H9 (cell line): ENCODE data around the gene SACM1L. TPM values are rescaled to one million over a fixed set of nuclear protein-coding genes. Genes with fewer than 3 reads are reported as not detected.

ENCODE experiments used
- DNase-seq: peaks from one replicate; pipeline ENCODE4 v3.0.0-alpha.2; 2017
- H2AFZ ChIP-seq: one replicate; pipeline ENCODE4 v1.6.1; 2013; ENCODE audit warnings: mild to moderate bottlenecking, low read length, control low read depth, moderate library complexity
- H2AK5ac ChIP-seq: 2 replicates; pipeline ENCODE4 v1.6.1; 2013; ENCODE audit warnings: low read length, control low read depth, mixed read lengths; ENCODE audit not compliant: insufficient read length
- H2BK120ac ChIP-seq: one replicate; pipeline ENCODE4 v1.6.1; 2013; ENCODE audit warnings: low read depth, mild to moderate bottlenecking, low read length, control low read depth, inconsistent platforms; ENCODE audit not compliant: poor library complexity, severe bottlenecking
- H2BK12ac ChIP-seq: 2 replicates; pipeline ENCODE4 v1.6.1; 2013; ENCODE audit warnings: low read length, control low read depth, mixed read lengths, low read depth; ENCODE audit not compliant: insufficient read length
- H2BK15ac ChIP-seq: 2 replicates; pipeline ENCODE4 v1.6.1; 2013; ENCODE audit warnings: low read depth, low read length, control low read depth
- H2BK20ac ChIP-seq: one replicate; pipeline ENCODE4 v1.6.1; 2013; ENCODE audit warnings: low read depth, mild to moderate bottlenecking, low read length, control low read depth, inconsistent platforms; ENCODE audit not compliant: poor library complexity, severe bottlenecking
- H2BK5ac ChIP-seq: 2 replicates; pipeline ENCODE4 v1.6.1; 2013; ENCODE audit warnings: low read length, control low read depth, mixed read lengths; ENCODE audit not compliant: insufficient read length
- H3K14ac ChIP-seq: 2 replicates; pipeline ENCODE4 v1.6.1; 2013; ENCODE audit warnings: low read length, control low read depth; ENCODE audit not compliant: insufficient read depth
- H3K18ac ChIP-seq: 2 replicates; pipeline ENCODE4 v1.6.1; 2013; ENCODE audit warnings: low read depth, mild to moderate bottlenecking, mixed read lengths, low read length, control low read depth; ENCODE audit not compliant: insufficient read length
- H3K23ac ChIP-seq: 2 replicates; pipeline ENCODE4 v1.6.1; 2013; ENCODE audit warnings: low read length, control low read depth, mixed read lengths, low read depth; ENCODE audit not compliant: insufficient read length
- H3K23me2 ChIP-seq: 2 replicates; pipeline ENCODE4 v1.6.1; 2013; ENCODE audit warnings: low read depth, mild to moderate bottlenecking, mixed read lengths, low read length, control low read depth; ENCODE audit not compliant: insufficient read length, poor library complexity, severe bottlenecking
- H3K27ac ChIP-seq: 2 replicates; pipeline ENCODE4 v1.5.1; 2013; ENCODE audit warnings: low read length, control low read depth, mixed read lengths, low read depth; ENCODE audit not compliant: insufficient read length
- H3K27me3 ChIP-seq: 2 replicates; pipeline ENCODE4 v1.6.1; 2013; ENCODE audit warnings: low read length, control low read depth, inconsistent platforms; ENCODE audit not compliant: insufficient read depth
- H3K4ac ChIP-seq: 2 replicates; pipeline ENCODE4 v1.6.1; 2013; ENCODE audit warnings: low read depth, mild to moderate bottlenecking, control low read depth, inconsistent platforms, low read length, moderate library complexity
- H3K4me1 ChIP-seq: 2 replicates; pipeline ENCODE4 v1.6.1; 2013; ENCODE audit warnings: low read length, control low read depth, inconsistent platforms; ENCODE audit not compliant: insufficient read depth
- H3K4me2 ChIP-seq: 2 replicates; pipeline ENCODE4 v1.6.1; 2013; ENCODE audit warnings: low read length, control low read depth, mixed read lengths; ENCODE audit not compliant: insufficient read length, insufficient read depth
- H3K56ac ChIP-seq: 2 replicates; pipeline ENCODE4 v1.6.1; 2013; ENCODE audit warnings: low read depth, mild to moderate bottlenecking, mixed read lengths, low read length, control low read depth; ENCODE audit not compliant: insufficient read length
- H3K79me1 ChIP-seq: 2 replicates; pipeline ENCODE4 v1.6.1; 2013; ENCODE audit warnings: low read depth, mild to moderate bottlenecking, moderate library complexity, low read length, control low read depth, inconsistent platforms; ENCODE audit not compliant: insufficient read depth, poor library complexity, severe bottlenecking
- H3K79me2 ChIP-seq: 2 replicates; pipeline ENCODE4 v1.6.1; 2013; ENCODE audit warnings: low read length, control low read depth, inconsistent platforms; ENCODE audit not compliant: insufficient read depth
- H3K9ac ChIP-seq: 2 replicates; pipeline ENCODE4 v1.6.1; 2013; ENCODE audit warnings: low read length, control low read depth, mixed read lengths; ENCODE audit not compliant: insufficient read length; ENCODE audit errors: extremely low read depth
- H3K9me3 ChIP-seq: one replicate; pipeline ENCODE4 v1.6.1; 2013; ENCODE audit warnings: low read depth, low read length, inconsistent platforms; ENCODE audit not compliant: control insufficient read depth
- H3T11ph ChIP-seq: one replicate; pipeline ENCODE4 v1.6.1; 2013; ENCODE audit warnings: mild to moderate bottlenecking, low read length, control low read depth, inconsistent platforms
- H4K20me1 ChIP-seq: one replicate; pipeline ENCODE4 v1.6.1; 2013; ENCODE audit not compliant: control insufficient read depth, insufficient read length, insufficient read depth
- H4K5ac ChIP-seq: 2 replicates; pipeline ENCODE4 v1.6.1; 2013; ENCODE audit warnings: low read depth, mild to moderate bottlenecking, mixed read lengths, low read length, control low read depth; ENCODE audit not compliant: insufficient read length
- H4K8ac ChIP-seq: replicated peaks from 2 replicates; pipeline ENCODE4 v1.6.1; 2013; ENCODE audit warnings: low read length, control low read depth, mixed read lengths, low read depth; ENCODE audit not compliant: insufficient read length
- H4K91ac ChIP-seq: 2 replicates; pipeline ENCODE4 v1.6.1; 2013; ENCODE audit warnings: low read depth, mild to moderate bottlenecking, moderate library complexity, mixed read lengths, low read length, control low read depth; ENCODE audit not compliant: insufficient read length
- H3K27ac Mint-ChIP-seq, 3 experiments: 2 replicates in 2 of 3; 3 replicates in 1 of 3; pipeline ENCODE4 v1.8.0; 2020 to 2021; ENCODE audit warnings: mixed read lengths in 3 of 3, mild to moderate bottlenecking in 1 of 3, moderate library complexity in 1 of 3
- H3K27me3 Mint-ChIP-seq: 2 replicates; pipeline ENCODE4 v1.8.0; 2021; ENCODE audit warnings: low read depth, mild to moderate bottlenecking, moderate library complexity, mixed read lengths
- H3K36me3 Mint-ChIP-seq, 3 experiments: 2 replicates in 2 of 3; 3 replicates in 1 of 3; pipeline ENCODE4 v1.8.0; 2020 to 2021; ENCODE audit warnings: low read depth in 3 of 3, mixed read lengths in 3 of 3; ENCODE audit not compliant: insufficient read depth in 1 of 3
- H3K4me1 Mint-ChIP-seq, 2 experiments: 2 replicates each; pipeline ENCODE4 v1.8.0; 2020; ENCODE audit warnings: mixed read lengths in 2 of 2
- H3K4me3 Mint-ChIP-seq, 2 experiments: 2 replicates in 1 of 2; 3 replicates in 1 of 2; pipeline ENCODE4 v1.8.0; 2020 to 2021; ENCODE audit warnings: mild to moderate bottlenecking in 2 of 2, mixed read lengths in 2 of 2, moderate library complexity in 1 of 2
- H3K9me3 Mint-ChIP-seq, 2 experiments: 2 replicates in 1 of 2; 3 replicates in 1 of 2; pipeline ENCODE4 v1.8.0; 2020; ENCODE audit warnings: mild to moderate bottlenecking in 2 of 2, mixed read lengths in 2 of 2, moderate library complexity in 1 of 2
- CTCF ChIP-seq: fragments of 200-600 bp; sonication (generic); conservative IDR thresholded peaks from 3 replicates; pipeline ENCODE4 v1.8.0; 2021; ENCODE audit warnings: antibody characterized with exemption, mild to moderate bottlenecking
- WGBS: extraction: QIAGEN DNeasy Blood & Tissue Kit; methylation state at CpG from one replicate; pipeline ENCODE4 v1.1.7; 2013; ENCODE audit warnings: missing lambda C conversion rate, low lambda C conversion rate, mixed read lengths; ENCODE audit not compliant: insufficient read length; ENCODE audit errors: extremely low coverage; 5-methylcytosine and 5-hydroxymethylcytosine counted together
- total RNA-seq: library from RNA; stranded (reverse); gene quantifications from 2 replicates; pipeline ENCODE4 v1.2.1, GENCODE V29; 2021

Gene SACM1L
- total RNA-seq, 1 experiment from 2014 or later, result 52.8 TPM

DNA sequence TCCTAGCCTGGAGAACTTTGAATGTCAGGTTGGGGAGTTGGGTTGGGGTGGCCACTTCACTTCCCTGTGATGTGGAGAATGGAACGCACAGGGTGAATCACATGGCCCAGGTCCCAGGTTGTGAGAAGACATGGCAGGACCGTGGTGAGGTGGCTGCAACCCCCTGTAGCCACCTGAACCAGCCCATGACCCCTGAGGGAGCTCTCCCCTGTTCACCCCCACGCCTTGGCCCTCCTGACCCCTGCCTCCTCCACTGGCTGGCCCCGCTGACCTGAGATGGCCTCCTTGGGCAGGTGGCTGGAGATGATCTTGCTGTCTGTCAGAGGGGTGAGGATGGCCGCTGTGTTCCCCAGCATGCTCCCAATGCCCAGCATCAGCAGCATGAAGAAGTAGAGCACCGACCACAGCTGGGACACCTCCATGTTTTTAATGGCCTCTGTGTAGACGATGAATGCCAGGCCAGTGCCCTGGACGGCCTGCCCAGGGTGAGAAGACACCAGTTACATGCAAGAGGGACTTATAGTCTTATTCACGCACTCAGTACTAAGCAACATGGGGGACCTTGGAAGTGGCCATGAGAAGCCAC is 76.2 kb downstream of the SACM1L start:
- Histone ChIP-seq H3K79me1 (no peaks in the 10 kb centered on the region), H2AK5ac (no peak overlapping the region), H3K79me2 (no peaks in the 10 kb centered on the region), H3K9me3 (no peaks in the 10 kb centered on the region), H3K23ac (no peak overlapping the region), H3T11ph (no peak overlapping the region), H4K5ac (no peak overlapping the region), H3K18ac (no peak overlapping the region), H3K14ac (no peak overlapping the region; the same call in 1 of the 2 replicates), H3K27ac (no peak overlapping the region), H3K4me1 (no peaks in the 10 kb centered on the region), H3K4me2 (no peak overlapping the region), H3K27me3 (no peaks in the 10 kb centered on the region), H3K4ac (no peak overlapping the region), H2BK120ac (no peak overlapping the region), H4K20me1 (no peaks in the 10 kb centered on the region), H3K9ac (no peak overlapping the region), H3K56ac (no peak overlapping the region), H2AFZ (no peak overlapping the region), H2BK15ac (no peak overlapping the region), H2BK12ac (no peak overlapping the region), H4K8ac (no peak overlapping the region), H2BK5ac (no peak overlapping the region), H2BK20ac (no peak overlapping the region), H3K23me2 (no peaks in the 10 kb centered on the region), H4K91ac (no peak overlapping the region)
- no peak overlapping the region for H3K27ac Mint-ChIP-seq
- H3K9me3 Mint-ChIP-seq, result peaks cover 10 to 13% of the 10 kb centered on the region in 2 experiments; a peak in 4 of 5 replicates
- H3K4me3 Mint-ChIP-seq, result no peak overlapping the region
- peaks cover 5% of the 10 kb centered on the region for H3K27me3 Mint-ChIP-seq
- H3K4me1 Mint-ChIP-seq, result peaks cover 13 to 14% of the 10 kb centered on the region in 2 experiments
- no peak for DNase-seq
- no peak for TF ChIP-seq CTCF
- no CpG with 5 or more reads among the region's 9 CpGs for WGBS
- peaks cover 0 to 11% (median 2%) of the 10 kb centered on the region in 3 experiments; a peak in 3 of 7 replicates for H3K36me3 Mint-ChIP-seq
